Endothelial cell of umbilical vein (primary cell): ENCODE measurements around the gene GAN. TPM values are rescaled to one million over a fixed set of nuclear protein-coding genes. Genes with fewer than 3 reads are reported as not detected.
A peak's percentile ranks its signal among the peaks of the same experiment; 100 is the strongest.

Source experiments
- Bru-seq: library from RNA; stranded (reverse); fragments of 400-500 nt; gene quantifications from one replicate; lab custom pipeline; 2021; lab: Mats Ljungman, UMichigan
- BruChase-seq, 2 experiments: library from RNA; stranded (reverse); fragments of 400-500 nt; gene quantifications; one replicate each; lab custom pipeline; 2021; lab: Mats Ljungman, UMichigan
- BruUV-seq: library from RNA; stranded (reverse); fragments of 400-500 nt; replicated peaks from 2 replicates; lab custom pipeline; 2021; lab: Mats Ljungman, UMichigan
- CTCF ChIA-PET: fragments of 300-600, 350-600 bp; sonication (Branson Sonifier 250); formaldehyde crosslinking; loops from one replicate; lab custom pipeline; 2021; ENCODE audit warnings: antibody characterized with exemption, inconsistent platforms; lab: Charles Lee
- POLR2A ChIA-PET: fragments of 300-600, 350-600 bp; sonication (Branson Sonifier 250); formaldehyde crosslinking; loops from one replicate; lab custom pipeline; 2021; ENCODE audit warnings: antibody characterized with exemption, inconsistent platforms; lab: Charles Lee
- DNase-seq: peaks from one replicate; pipeline ENCODE4 v3.0.0-alpha.2; 2011; ENCODE audit warnings: low read depth, low spot score
- FAIRE-seq: peaks from 2 replicates; lab custom pipeline; 2011; peaks lifted over from hg19 to GRCh38; lab: Jason Lieb, UNC
- H2AFZ ChIP-seq: 2 replicates; pipeline ENCODE4 v1.6.0; 2012; ENCODE audit warnings: low read depth, low read length, control low read depth, inconsistent platforms
- H3K27ac ChIP-seq: 2 replicates; pipeline ENCODE4 v1.5.1; 2011; ENCODE audit warnings: low read depth, mild to moderate bottlenecking, control low read depth, low read length, moderate library complexity; ENCODE audit not compliant: insufficient read depth
- H3K27me3 ChIP-seq, 2 experiments: 2 replicates each; pipeline versions ENCODE4 v1.6.0 to v1.6.1; 2011; ENCODE audit warnings: low read length in 2 of 2, mixed read lengths in 1 of 2; ENCODE audit not compliant: control insufficient read depth in 2 of 2, insufficient read depth in 2 of 2
- H3K36me3 ChIP-seq, 2 experiments: 2 replicates in 1 of 2; 3 replicates in 1 of 2; pipeline ENCODE4 v1.5.1; 2011; ENCODE audit warnings: low read length in 2 of 2, mild to moderate bottlenecking in 1 of 2, moderate library complexity in 1 of 2; ENCODE audit not compliant: control insufficient read depth in 2 of 2, insufficient read depth in 2 of 2; ENCODE audit errors: extremely low read depth in 1 of 2
- H3K4me1 ChIP-seq: 3 replicates; pipeline ENCODE4 v1.5.1; 2011; ENCODE audit warnings: mild to moderate bottlenecking, low read length; ENCODE audit not compliant: control insufficient read depth, insufficient read depth; ENCODE audit errors: extremely low read depth
- H3K4me2 ChIP-seq: 2 replicates; pipeline ENCODE4 v1.6.1; 2011; ENCODE audit warnings: low read length, control low read depth, mixed read lengths; ENCODE audit not compliant: insufficient read depth
- H3K4me3 ChIP-seq, 3 experiments: fragments of 200-600 bp in 1 of 3; sonication (generic), shearing (Covaris generic) in 1 of 3; replicated peaks in 1 of 3; 2 replicates each; pipeline ENCODE4 v1.5.1; 2011 to 2016; ENCODE audit warnings: control low read depth in 3 of 3, low read length in 3 of 3, mild to moderate bottlenecking in 2 of 3, inconsistent platforms in 1 of 3, low read depth in 1 of 3, moderate library complexity in 1 of 3; ENCODE audit not compliant: insufficient read depth in 1 of 3
- H3K79me2 ChIP-seq: 2 replicates; pipeline ENCODE4 v1.6.0; 2012; ENCODE audit warnings: low read length, inconsistent platforms; ENCODE audit not compliant: control insufficient read depth, insufficient read depth
- H3K9ac ChIP-seq: replicated peaks from 2 replicates; pipeline ENCODE3; 2011; ENCODE audit warnings: low read length, control low read depth; ENCODE audit not compliant: insufficient read depth; ENCODE audit errors: extremely low read depth
- H3K9me1 ChIP-seq: replicated peaks from 3 replicates; pipeline ENCODE4 v1.6.0; 2011; ENCODE audit warnings: mild to moderate bottlenecking, low read length; ENCODE audit not compliant: control insufficient read depth, insufficient read depth; ENCODE audit errors: extremely low read depth
- H3K9me3 ChIP-seq: replicated peaks from 2 replicates; pipeline ENCODE4 v1.5.1; 2012; ENCODE audit warnings: low read length, inconsistent platforms; ENCODE audit not compliant: control insufficient read depth, insufficient read depth
- H4K20me1 ChIP-seq: replicated peaks from 2 replicates; pipeline ENCODE3; 2011; ENCODE audit warnings: mild to moderate bottlenecking, low read length; ENCODE audit not compliant: control insufficient read depth, insufficient read depth; ENCODE audit errors: extremely low read depth
- EZH2 ChIP-seq: IDR thresholded peaks from 2 replicates; pipeline ENCODE4 v1.6.1; 2012; ENCODE audit warnings: borderline replicate concordance, low read depth, mild to moderate bottlenecking, moderate library complexity, low read length, inconsistent platforms; ENCODE audit not compliant: severe bottlenecking
- JUN ChIP-seq: IDR thresholded peaks from 2 replicates; pipeline ENCODE4 v1.6.1; 2011; ENCODE audit warnings: borderline replicate concordance, low read depth; ENCODE audit not compliant: insufficient read length, insufficient read depth
- POLR2A ChIP-seq: IDR thresholded peaks from 2 replicates; pipeline ENCODE4 v1.6.1; 2012; ENCODE audit warnings: low read depth, mild to moderate bottlenecking, control low read depth, low read length
- POLR2AphosphoS5 ChIP-seq: IDR thresholded peaks from 2 replicates; pipeline ENCODE4 v1.6.1; 2012; ENCODE audit warnings: low read depth, mild to moderate bottlenecking, control low read depth, low read length, moderate library complexity; ENCODE audit not compliant: insufficient read depth
- dilution Hi-C: fragments of 300-500 bp; cut with MboI; formaldehyde crosslinking; loops from one replicate; pipeline ENCODE4 v1.15.0; 2019; ENCODE audit warnings: low sequenced_read_pairs; ENCODE audit not compliant: extremely low pct_ligation_motif_present
- intact Hi-C: fragments of 100-400 bp; cut with micrococcal nuclease; formaldehyde crosslinking; loops from one replicate; pipeline ENCODE4 v1.10.0; 2022
- long read RNA-seq: library from polyadenylated mRNA; stranded (forward); transcript quantifications from one replicate; pipeline ENCODE4 v2.0.0, GENCODE V29; 2021
- polyA minus RNA-seq, 3 experiments: library from RNA; depleted of rRNA, polyadenylated mRNA; stranded (reverse); fragments of >200 nt; gene quantifications; 1 replicate in 1 of 3; 2 replicates in 2 of 3; pipeline ENCODE4 v1.2.3, GENCODE V29; 2011
- polyA plus RNA-seq, 4 experiments: library from polyadenylated mRNA; depleted of rRNA in 3 of 4; stranded (reverse) in 3 of 4; unstranded in 1 of 4; fragments of >200 nt; gene quantifications; 2 replicates each; pipeline versions ENCODE4 v1.2.1 to v1.2.3, GENCODE V29; 2011 to 2012; ENCODE audit warnings: missing spikeins in 1 of 4
- total RNA-seq: library from RNA; stranded (reverse); gene quantifications from 2 replicates; pipeline ENCODE4 v1.2.3, GENCODE V29; 2021
- TF ChIP-seq, protein P1 (sequence below): IDR thresholded peaks from 2 replicates; pipeline ENCODE4 v1.6.1; 2011; ENCODE audit not compliant: insufficient read depth, insufficient read length

GAN gene, protein sequence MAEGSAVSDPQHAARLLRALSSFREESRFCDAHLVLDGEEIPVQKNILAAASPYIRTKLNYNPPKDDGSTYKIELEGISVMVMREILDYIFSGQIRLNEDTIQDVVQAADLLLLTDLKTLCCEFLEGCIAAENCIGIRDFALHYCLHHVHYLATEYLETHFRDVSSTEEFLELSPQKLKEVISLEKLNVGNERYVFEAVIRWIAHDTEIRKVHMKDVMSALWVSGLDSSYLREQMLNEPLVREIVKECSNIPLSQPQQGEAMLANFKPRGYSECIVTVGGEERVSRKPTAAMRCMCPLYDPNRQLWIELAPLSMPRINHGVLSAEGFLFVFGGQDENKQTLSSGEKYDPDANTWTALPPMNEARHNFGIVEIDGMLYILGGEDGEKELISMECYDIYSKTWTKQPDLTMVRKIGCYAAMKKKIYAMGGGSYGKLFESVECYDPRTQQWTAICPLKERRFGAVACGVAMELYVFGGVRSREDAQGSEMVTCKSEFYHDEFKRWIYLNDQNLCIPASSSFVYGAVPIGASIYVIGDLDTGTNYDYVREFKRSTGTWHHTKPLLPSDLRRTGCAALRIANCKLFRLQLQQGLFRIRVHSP
- total RNA-seq (11.1 and 12.2 TPM in 2 replicates), polyA plus RNA-seq (1.6 and 1.8 TPM in 2 replicates), polyA minus RNA-seq (13.1 and 13.9 TPM in 2 replicates), Bru-seq, nascent RNA (percentile 76 among the genes with signal in this experiment), BruChase-seq, experiment 1, labeled RNA remaining after a 6-hour chase (percentile 75 among the genes with signal in this experiment), BruChase-seq, experiment 2, labeled RNA remaining after a 2-hour chase (percentile 83 among the genes with signal in this experiment)
- 1.5 and 1.7 TPM in 2 replicates for polyA plus RNA-seq (2011; cell fraction: cytosol; rRNA removed)
- 3.8 and 5.2 TPM in 2 replicates for polyA plus RNA-seq (2011; cell fraction: nucleus; rRNA removed)
- polyA plus RNA-seq (2012): 2.5 and 2.6 TPM in 2 replicates
- polyA minus RNA-seq (2011; cell fraction: cytosol; rRNA and poly(A)+ RNA removed): 13.9 TPM
- polyA minus RNA-seq (2011; cell fraction: nucleus; rRNA and poly(A)+ RNA removed): 8.7 and 11.7 TPM in 2 replicates
- long read RNA-seq, full-length matches to known transcripts: 7 of 9 reads
- long read RNA-seq, partial matches to known transcripts: 0 of 9 reads
- long read RNA-seq, other reads (novel, unspliced or antisense): 2 of 9 reads

DNA sequence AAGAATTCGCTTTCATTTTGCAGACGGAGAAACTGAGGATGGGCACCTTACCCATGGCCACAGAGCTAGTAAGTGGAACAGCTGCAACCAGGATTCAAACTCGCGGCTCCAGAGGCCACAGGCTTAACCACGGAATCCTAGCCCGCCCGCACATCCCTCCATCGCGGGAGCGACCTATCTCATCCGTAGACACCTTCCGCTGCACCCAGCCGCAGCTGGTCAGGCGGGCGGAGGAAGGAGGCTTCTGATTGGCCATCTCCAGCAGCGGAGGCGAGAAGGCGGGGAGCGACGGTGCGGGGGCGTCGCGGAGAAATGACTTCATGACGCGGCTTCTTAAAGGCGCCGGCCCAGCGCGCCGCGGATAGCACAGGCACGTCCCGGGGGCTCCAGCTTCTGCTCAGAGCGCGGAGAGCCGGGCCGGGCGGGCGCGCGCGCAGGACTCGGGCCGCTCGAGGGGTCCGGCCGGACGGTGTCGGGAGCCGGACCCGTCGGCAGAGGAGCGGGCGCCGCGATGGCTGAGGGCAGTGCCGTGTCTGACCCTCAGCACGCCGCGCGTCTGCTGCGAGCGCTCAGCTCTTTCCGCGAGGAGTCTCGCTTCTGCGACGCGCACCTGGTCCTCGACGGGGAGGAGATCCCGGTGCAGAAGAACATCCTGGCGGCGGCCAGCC is at the start of gene GAN:
Gene GAN (plus strand): TSS at position 360 of the 668 bp plus-strand sequence. CDS start 152 bp downstream, at position 512.
- intact Hi-C loops: loop anchor here (1.0 kb wide), 6 partner anchors 34 to 465 kb away; partner anchors contain the start of genes C16orf46 and PLCG2
- H3K79me2 ChIP-seq: peaks cover 45% of the 10 kb centered on the region
- FAIRE-seq: peak; percentile 95

More for the DNA sequence above, at the start of gene GAN:
- H2AFZ ChIP-seq: peak within 1 kb of the TSS; percentile 93
- BruUV-seq: no TSS peak
- TF ChIP-seq POLR2AphosphoS5 (peak; percentile 92), POLR2A (peak; percentile 76), JUN (no peak), EZH2 (no peak)
- TF ChIP-seq, protein P1, sequence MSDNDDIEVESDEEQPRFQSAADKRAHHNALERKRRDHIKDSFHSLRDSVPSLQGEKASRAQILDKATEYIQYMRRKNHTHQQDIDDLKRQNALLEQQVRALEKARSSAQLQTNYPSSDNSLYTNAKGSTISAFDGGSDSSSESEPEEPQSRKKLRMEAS: peak; percentile 48
- H3K27ac ChIP-seq: peak within 1 kb of the TSS; percentile 67
- H3K36me3 ChIP-seq: no peaks in the 10 kb centered on the region
- H3K4me3 ChIP-seq: peak within 1 kb of the TSS; percentile 59 to 94 (median 93)
- no peaks in the 10 kb centered on the region for H3K9me1 ChIP-seq
- ChIA-PET POLR2A (interaction anchor here (1.0 kb wide), 1 partner anchor 35 kb away, joined by 4 read pairs; no protein-coding TSS in a partner anchor), CTCF (interaction anchor here (1.1 to 2.2 kb wide), 5 partner anchors 34 to 110 kb away, joined by 3 to 20 read pairs (median 8); no protein-coding TSS in a partner anchor)
- no peaks in the 10 kb centered on the region for H4K20me1 ChIP-seq
- H3K9ac ChIP-seq: peak within 1 kb of the TSS; percentile 77
- H3K4me2 ChIP-seq: peak within 1 kb of the TSS; percentile 86
- no peaks in the 10 kb centered on the region for H3K9me3 ChIP-seq
- dilution Hi-C loops: no loop called here
- peaks cover 16% of the 10 kb centered on the region for H3K4me1 ChIP-seq
- H3K27me3 ChIP-seq: no peaks in the 10 kb centered on the region
- peak; percentile 98 for DNase-seq
